HEK293T (cell line): ENCODE data around the gene LMO7.

Source experiments
- ARNT ChIP-seq: fragments of 450-650 bp; IDR thresholded peaks from 2 replicates; pipeline ENCODE4 v1.6.1; 2017; ENCODE audit warnings: mild to moderate bottlenecking
- BHLHE40 ChIP-seq: fragments of 450-650 bp; IDR thresholded peaks from 2 replicates; pipeline ENCODE4 v1.6.1; 2016; ENCODE audit warnings: mild to moderate bottlenecking, moderate library complexity, borderline replicate concordance
- ELF4 ChIP-seq: fragments of 450-650 bp; IDR thresholded peaks from 2 replicates; pipeline ENCODE4 v1.6.1; 2017; ENCODE audit warnings: antibody characterized with exemption
- FOXA1 ChIP-seq: fragments of 450-650 bp; IDR thresholded peaks from 2 replicates; pipeline ENCODE4 v1.6.1; 2016; ENCODE audit warnings: mild to moderate bottlenecking
- FOXM1 ChIP-seq: fragments of 450-650 bp; IDR thresholded peaks from 2 replicates; pipeline ENCODE4 v1.6.1; 2017; ENCODE audit warnings: mild to moderate bottlenecking, borderline replicate concordance
- NFRKB ChIP-seq: fragments of 450-650 bp; IDR thresholded peaks from 2 replicates; pipeline ENCODE4 v1.6.1; 2016; ENCODE audit warnings: mild to moderate bottlenecking, moderate library complexity
- SP1 ChIP-seq: fragments of 450-650 bp; IDR thresholded peaks from 2 replicates; pipeline ENCODE4 v1.6.1; 2017
- ZNF384 ChIP-seq: fragments of 450-650 bp; IDR thresholded peaks from 2 replicates; pipeline ENCODE4 v1.6.1; 2016

GRCh38 chr13:75628801-75629200, 7.3 kb upstream of the LMO7 start:
- no peak for TF ChIP-seq FOXA1
- no peak for TF ChIP-seq FOXM1
- TF ChIP-seq ZNF384, result no peak
- no peak for TF ChIP-seq ARNT
- TF ChIP-seq NFRKB, result no peak
- no peak for TF ChIP-seq SP1
- no peak for TF ChIP-seq ELF4
- TF ChIP-seq BHLHE40, result no peak
